H54 (cell line): ENCODE data around the gene TPRKB.
"Not testable (repeated sequence)": the region's sequence is repeated elsewhere in the genome, so short reads cannot be mapped to it uniquely, and the experiment has no call there.

Experiments used
- DNase-seq: peaks from one replicate; pipeline ENCODE4 v3.0.0; 2011; ENCODE audit warnings: low spot score, mixed read lengths; ENCODE audit not compliant: insufficient read length
- FAIRE-seq: peaks from 3 replicates; lab custom pipeline; 2011; peaks lifted over from hg19 to GRCh38; lab: Jason Lieb, UNC
- POLR2A ChIP-seq: IDR thresholded peaks from 2 replicates; pipeline ENCODE4 v1.6.1; 2011; ENCODE audit warnings: low read depth, mild to moderate bottlenecking, low read length

TPRKB gene

GRCh38 chr2:73717251-73717606 lies 19.9 kb downstream of the TPRKB start:
- DNase-seq (no peak), FAIRE-seq (no peak)
- TF ChIP-seq POLR2A = no peak

- DNase-seq (no peak), FAIRE-seq (no peak)
- no peak for TF ChIP-seq POLR2A
Observed at GRCh38 chr2:73716543-73717250, 20.4 kb downstream of the TPRKB start.

GRCh38 chr2:73714091-73714490 lies 23.1 kb downstream of the TPRKB start:
- TF ChIP-seq POLR2A = no peak
- DNase-seq = no peak
- FAIRE-seq = no peak

GRCh38 chr2:73708527-73708926 lies 28.6 kb downstream of the TPRKB start:
- FAIRE-seq (no peak), DNase-seq (no peak)
- no peak for TF ChIP-seq POLR2A

- FAIRE-seq = no peak
- no peak for DNase-seq
- TF ChIP-seq POLR2A = no peak
Observed at GRCh38 chr2:73707636-73708035, 29.5 kb downstream of the TPRKB start.

GRCh38 chr2:73707058-73707457 lies 30.1 kb downstream of the TPRKB start:
- no peak for TF ChIP-seq POLR2A
- no peak for FAIRE-seq

GRCh38 chr2:73705091-73705490 lies 32.1 kb downstream of the TPRKB start:
- FAIRE-seq (no peak), DNase-seq (no peak)
- no peak for TF ChIP-seq POLR2A

More at GRCh38 chr2:73707058-73707457, 30.1 kb downstream of the TPRKB start:
- DNase-seq = no peak

- no peak for DNase-seq
- TF ChIP-seq POLR2A = no peak
- FAIRE-seq = no peak
Observed at GRCh38 chr2:73704285-73704684, 32.9 kb downstream of the TPRKB start.

- FAIRE-seq (no peak), DNase-seq (no peak)
- no peak for TF ChIP-seq POLR2A
Observed at GRCh38 chr2:73703675-73704074, 33.5 kb downstream of the TPRKB start.

- FAIRE-seq, DNase-seq: not testable (repeated sequence)
Observed at GRCh38 chr2:73702852-73703493, 34.2 kb downstream of the TPRKB start.

GRCh38 chr2:73701968-73702665 lies 35.0 kb downstream of the TPRKB start:
- TF ChIP-seq POLR2A = no peak
- no peak for FAIRE-seq
- no peak for DNase-seq

GRCh38 chr2:73701448-73701765 lies 35.7 kb downstream of the TPRKB start:
- FAIRE-seq, DNase-seq: not testable (repeated sequence)

GRCh38 chr2:73700661-73701447 lies 36.3 kb downstream of the TPRKB start:
- DNase-seq (no peak), FAIRE-seq (no peak)
- no peak for TF ChIP-seq POLR2A

- DNase-seq (no peak), FAIRE-seq (no peak)
- TF ChIP-seq POLR2A = no peak
Observed at GRCh38 chr2:73700131-73700611, 37.0 kb downstream of the TPRKB start.
